Vagina (tissue), 2 donors: ENCODE measurements around the gene PSMC3. TPM values are rescaled to one million over a fixed set of nuclear protein-coding genes. Genes with fewer than 3 reads are reported as not detected.
"Not testable (repeated sequence)": the region's sequence is repeated elsewhere in the genome, so short reads cannot be mapped to it uniquely, and the experiment has no call there.

Experiments
- DNase-seq, 2 donors: peaks; one replicate each; pipeline ENCODE4 v3.0.0-alpha.2; 2017; ENCODE audit errors: extremely low spot score in 2 of 2
- H3K27ac ChIP-seq: fragments of 200-600 bp; sonication (generic); one replicate; pipeline ENCODE4 v1.5.1; 2019
- H3K27me3 ChIP-seq: fragments of 200-600 bp; sonication (generic); one replicate; pipeline ENCODE4 v1.5.1; 2019
- H3K36me3 ChIP-seq, 2 donors: fragments of 200-600 bp; sonication (generic); one replicate each; pipeline ENCODE4 v1.5.1; 2017 to 2019
- H3K4me1 ChIP-seq: fragments of 200-600 bp; sonication (generic); one replicate; pipeline ENCODE4 v1.5.1; 2019
- H3K4me3 ChIP-seq, 2 donors: fragments of 200-600 bp; sonication (generic); 1 replicate in 1 of 2; 2 replicates in 1 of 2; pipeline ENCODE4 v1.5.1; 2016 to 2019
- H3K9me3 ChIP-seq: fragments of 200-600 bp; sonication (generic); one replicate; pipeline ENCODE4 v1.5.1; 2019
- CTCF ChIP-seq, 3 experiments: fragments of 450-650 bp in 2 of 3; fragments of 200-600 bp in 1 of 3; sonication (generic) in 1 of 3; IDR thresholded peaks; one replicate each; pipeline ENCODE4 v1.5.1; 2017 to 2019; ENCODE audit warnings: antibody characterized with exemption in 3 of 3, mild to moderate bottlenecking in 2 of 3, moderate library complexity in 2 of 3
- POLR2A ChIP-seq, 2 donors: fragments of 450-650 bp; IDR thresholded peaks; one replicate each; pipeline ENCODE4 v1.6.1; 2017; ENCODE audit warnings: antibody characterized with exemption in 2 of 2, mild to moderate bottlenecking in 2 of 2, moderate library complexity in 2 of 2
- POLR2AphosphoS5 ChIP-seq, 2 donors: sonication (generic); formaldehyde crosslinking; IDR thresholded peaks; one replicate each; pipeline ENCODE4 v1.9.0; 2017; ENCODE audit warnings: antibody characterized with exemption in 2 of 2, mild to moderate bottlenecking in 2 of 2, low read depth in 1 of 2; ENCODE audit not compliant: insufficient read depth in 1 of 2
- intact Hi-C: fragments of 100-400 bp; cut with DNase I; formaldehyde crosslinking; loops from one replicate; pipeline ENCODE4 v1.15.1; 2023
- total RNA-seq: library from RNA; depleted of rRNA; stranded (reverse); fragments of >200 nt; gene quantifications from one replicate; pipeline ENCODE4 v1.2.3, GENCODE V29; 2016

PSMC3 gene
- total RNA-seq, 1 donor from 2014 or later: 89.6 TPM

- Histone ChIP-seq H3K4me1 (peaks cover 5% of the 10 kb centered on the region), H3K4me3 (no peak overlapping the region), H3K27me3 (no peaks in the 10 kb centered on the region), H3K27ac (no peak overlapping the region), H3K36me3 (no peaks in the 10 kb centered on the region), H3K9me3 (no peaks in the 10 kb centered on the region)
- intact Hi-C loops: loop anchor here (10.0 kb wide), 1 partner anchor 94 kb away; the partner anchor contains the start of gene CELF1
- TF ChIP-seq POLR2AphosphoS5 (IDR thresholded peaks at IDR 0.05; ENCODE audit: insufficient read depth in 1 of 2, low read depth in 1 of 2): no peak
- DNase-seq: no peak
Observed at GRCh38 chr11:47460571-47461235, 34.5 kb upstream of the PSMC3 start.

- intact Hi-C loops: loop anchor here (5.0 kb wide), 1 partner anchor 77 kb away; the partner anchor contains the start of gene SPI1
Observed at GRCh38 chr11:47454258-47454671, 28.0 kb upstream of the PSMC3 start.

GRCh38 chr11:47453365-47453764 lies 27.1 kb upstream of the PSMC3 start:
- no peaks in the 10 kb centered on the region for H3K9me3 ChIP-seq
- H3K4me3 ChIP-seq: no peak overlapping the region
- no peaks in the 10 kb centered on the region for H3K4me1 ChIP-seq
- DNase-seq: no peak
- TF ChIP-seq POLR2AphosphoS5 (IDR thresholded peaks at IDR 0.05; ENCODE audit: insufficient read depth in 1 of 2, low read depth in 1 of 2) (no peak), POLR2A (IDR thresholded peaks at IDR 0.05) (no peak)
- intact Hi-C loops: loop anchor here (5.0 kb wide), 1 partner anchor 76 kb away; the partner anchor contains the start of gene SPI1
- H3K27me3 ChIP-seq: no peaks in the 10 kb centered on the region
- H3K36me3 ChIP-seq: no peaks in the 10 kb centered on the region
- H3K27ac ChIP-seq: no peak overlapping the region

More at GRCh38 chr11:47454258-47454671, 28.0 kb upstream of the PSMC3 start:
- DNase-seq, H3K9me3 ChIP-seq, H3K4me3 ChIP-seq, H3K4me1 ChIP-seq, H3K27me3 ChIP-seq, H3K36me3 ChIP-seq, H3K27ac ChIP-seq: not testable (repeated sequence)
- TF ChIP-seq CTCF (IDR thresholded peaks at IDR 0.05): peak in 2 of 3 experiments; percentile 22 to 66
- TF ChIP-seq POLR2AphosphoS5 (IDR thresholded peaks at IDR 0.05; ENCODE audit: insufficient read depth in 1 of 2, low read depth in 1 of 2): peak in 1 of 2 donors; percentile 39

GRCh38 chr11:47451990-47452389 lies 25.8 kb upstream of the PSMC3 start:
- intact Hi-C loops: loop anchor here (5.0 kb wide), 1 partner anchor 75 kb away; the partner anchor contains the start of gene SPI1
- TF ChIP-seq POLR2A (IDR thresholded peaks at IDR 0.05) (no peak), POLR2AphosphoS5 (IDR thresholded peaks at IDR 0.05; ENCODE audit: insufficient read depth in 1 of 2, low read depth in 1 of 2) (no peak), CTCF (IDR thresholded peaks at IDR 0.05) (no peak)
- Histone ChIP-seq H3K27ac (no peak overlapping the region), H3K4me3 (no peak overlapping the region), H3K9me3 (no peaks in the 10 kb centered on the region), H3K27me3 (no peaks in the 10 kb centered on the region), H3K36me3 (no peaks in the 10 kb centered on the region), H3K4me1 (no peaks in the 10 kb centered on the region)
- DNase-seq: no peak

- Histone ChIP-seq H3K4me3 (no peak overlapping the region), H3K27me3 (no peaks in the 10 kb centered on the region), H3K27ac (no peak overlapping the region), H3K9me3 (no peaks in the 10 kb centered on the region), H3K36me3 (no peaks in the 10 kb centered on the region), H3K4me1 (no peaks in the 10 kb centered on the region)
- no peak for TF ChIP-seq CTCF (IDR thresholded peaks at IDR 0.05)
- TF ChIP-seq POLR2A (IDR thresholded peaks at IDR 0.05): no peak
- TF ChIP-seq POLR2AphosphoS5 (IDR thresholded peaks at IDR 0.05; ENCODE audit: insufficient read depth in 1 of 2, low read depth in 1 of 2): no peak
- intact Hi-C loops: loop anchor here (5.0 kb wide), 1 partner anchor 74 kb away; the partner anchor contains the start of gene SPI1
- no peak for DNase-seq
Observed at GRCh38 chr11:47451436-47451835, 25.2 kb upstream of the PSMC3 start.

- no peaks in the 10 kb centered on the region for H3K36me3 ChIP-seq
- no peaks in the 10 kb centered on the region for H3K4me1 ChIP-seq
- H3K27me3 ChIP-seq: no peaks in the 10 kb centered on the region
- H3K9me3 ChIP-seq: no peaks in the 10 kb centered on the region
- H3K27ac ChIP-seq: no peak overlapping the region
- H3K4me3 ChIP-seq: no peak overlapping the region
- TF ChIP-seq POLR2A (IDR thresholded peaks at IDR 0.05): no peak
- no peak for TF ChIP-seq POLR2AphosphoS5 (IDR thresholded peaks at IDR 0.05; ENCODE audit: insufficient read depth in 1 of 2, low read depth in 1 of 2)
- no peak for TF ChIP-seq CTCF (IDR thresholded peaks at IDR 0.05)
- DNase-seq: no peak
- intact Hi-C loops: no loop called here
Observed at GRCh38 chr11:47449541-47449940, 23.3 kb upstream of the PSMC3 start.
